ENCODE results near the gene PALD1.

GRCh38 chr10:70575486-70575873, 96.9 kb downstream of the PALD1 start:
- TF ChIP-seq POLR2A (IDR thresholded peaks at IDR 0.05) (no peak), CTCF (IDR thresholded peaks at IDR 0.05) (no peak)

Data from upper lobe of left lung (tissue), 4 donors.